GM21723 (cell line): ENCODE measurements around the gene SETBP1.
A peak's percentile ranks its signal among the peaks of the same experiment; 100 is the strongest.

Source experiments
- ATAC-seq: cut with Tn5 transposase; IDR thresholded peaks from one replicate; pipeline ENCODE4 v1.9.1; 2021; ENCODE audit warnings: mild to moderate bottlenecking, moderate library complexity; ENCODE audit not compliant: unreplicated experiment

Gene SETBP1

GRCh38 chr18:45100321-45101105 is 419.8 kb downstream of the SETBP1 start:
- no peak for ATAC-seq

GRCh38 chr18:45102126-45102525 is 421.4 kb downstream of the SETBP1 start:
- ATAC-seq, result no peak

GRCh38 chr18:45102863-45103262 is 422.2 kb downstream of the SETBP1 start:
- ATAC-seq, result no peak

GRCh38 chr18:45103319-45104048 is 422.8 kb downstream of the SETBP1 start:
- peak; percentile 61 for ATAC-seq

GRCh38 chr18:45104049-45104395 is 423.3 kb downstream of the SETBP1 start:
- ATAC-seq, result peak; percentile 33

GRCh38 chr18:45106331-45106774 is 425.7 kb downstream of the SETBP1 start:
- ATAC-seq, result peak; percentile 82

- no peak for ATAC-seq
These were observed 426.7 kb downstream of the SETBP1 start for GRCh38 chr18:45107425-45107824.

GRCh38 chr18:45108754-45109153 is 428.1 kb downstream of the SETBP1 start:
- no peak for ATAC-seq

GRCh38 chr18:45109271-45109670 is 428.6 kb downstream of the SETBP1 start:
- no peak for ATAC-seq

- no peak for ATAC-seq
These were observed 429.0 kb downstream of the SETBP1 start for GRCh38 chr18:45109706-45110105.

GRCh38 chr18:45110577-45111501 is 430.2 kb downstream of the SETBP1 start:
- ATAC-seq, result no peak

GRCh38 chr18:45111502-45111848 is 430.8 kb downstream of the SETBP1 start:
- ATAC-seq, result no peak

- ATAC-seq, result no peak
These were observed 432.0 kb downstream of the SETBP1 start for GRCh38 chr18:45112682-45113081.

- no peak for ATAC-seq
These were observed 435.4 kb downstream of the SETBP1 start for GRCh38 chr18:45116116-45116515.
